A673 (cell line): ENCODE data around the gene TRAPPC12. TPM values are rescaled to one million over a fixed set of nuclear protein-coding genes. Genes with fewer than 3 reads are reported as not detected.

Experiments
- BruUV-seq: library from RNA; stranded (reverse); fragments of 400-500 nt; replicated peaks from 2 replicates; lab custom pipeline; 2021; lab: Mats Ljungman, UMichigan
- CTCF ChIA-PET: fragments of 300-600 bp; sonication (Branson Sonifier 250); formaldehyde crosslinking; loops from one replicate; lab custom pipeline; 2022; ENCODE audit warnings: antibody characterized with exemption; lab: Charles Lee
- POLR2A ChIA-PET: fragments of 300-600 bp; sonication (Branson Sonifier 250); formaldehyde crosslinking; loops from one replicate; lab custom pipeline; 2022; ENCODE audit warnings: antibody characterized with exemption; ENCODE audit not compliant: low non-redundant PET; lab: Charles Lee
- DNase-seq: peaks from one replicate; pipeline ENCODE4 v3.0.0-alpha.2; 2015; ENCODE audit warnings: low spot score
- H3K27ac ChIP-seq: fragments of 200-600 bp; sonication (generic); 2 replicates; pipeline ENCODE4 v1.5.1; 2016; ENCODE audit warnings: mixed run types, low read depth, mild to moderate bottlenecking, mixed read lengths, antibody characterized with exemption, low read length; ENCODE audit not compliant: poor library complexity, severe bottlenecking
- H3K27me3 ChIP-seq: fragments of 200-600 bp; sonication (generic); replicated peaks from 2 replicates; pipeline ENCODE4 v1.6.1; 2017; ENCODE audit warnings: mixed run types, low read depth, mild to moderate bottlenecking, mixed read lengths, antibody characterized with exemption, low read length; ENCODE audit not compliant: insufficient read depth, poor library complexity
- H3K36me3 ChIP-seq: fragments of 200-600 bp; sonication (generic); 2 replicates; pipeline ENCODE4 v1.6.1; 2016; ENCODE audit warnings: mixed run types, mild to moderate bottlenecking, mixed read lengths, antibody characterized with exemption, low read length; ENCODE audit not compliant: insufficient read depth, poor library complexity, severe bottlenecking
- H3K4me1 ChIP-seq: fragments of 200-600 bp; sonication (generic); 2 replicates; pipeline ENCODE4 v1.6.1; 2017; ENCODE audit warnings: mixed run types, mild to moderate bottlenecking, mixed read lengths, antibody characterized with exemption, low read length; ENCODE audit not compliant: insufficient read depth, poor library complexity, severe bottlenecking
- H3K4me3 ChIP-seq: fragments of 200-600 bp; sonication (generic); 2 replicates; pipeline ENCODE4 v1.5.1; 2016; ENCODE audit warnings: low read depth, mixed run types, mild to moderate bottlenecking, mixed read lengths, low read length; ENCODE audit not compliant: poor library complexity, severe bottlenecking
- H3K9me3 ChIP-seq: fragments of 200-600 bp; sonication (generic); 2 replicates; pipeline ENCODE4 v1.6.1; 2016; ENCODE audit warnings: mixed run types, low read depth, mild to moderate bottlenecking, mixed read lengths, antibody characterized with exemption, low read length; ENCODE audit not compliant: poor library complexity, severe bottlenecking
- EZH2 ChIP-seq: fragments of 200-600 bp; sonication (generic); IDR thresholded peaks from 2 replicates; pipeline ENCODE4 v1.6.1; 2017; ENCODE audit warnings: borderline replicate concordance, low read depth, mild to moderate bottlenecking, mixed read lengths, antibody characterized with exemption, low read length; ENCODE audit not compliant: poor library complexity, severe bottlenecking
- intact Hi-C: fragments of 100-400 bp; cut with micrococcal nuclease; formaldehyde crosslinking; loops from one replicate; pipeline ENCODE4 v1.10.0; 2022; ENCODE audit not compliant: unreplicated experiment
- total RNA-seq: library from RNA; stranded (reverse); gene quantifications from 2 replicates; pipeline ENCODE4 v1.2.3, GENCODE V29; 2021
- TF ChIP-seq, protein P1 (sequence below): fragments of 300-800, 200-600 bp; sonication (generic); conservative IDR thresholded peaks from 2 replicates; pipeline ENCODE4 v1.5.1; 2017; ENCODE audit warnings: low read depth, mild to moderate bottlenecking, antibody characterized with exemption, low read length, moderate library complexity, mixed read lengths

The TRAPPC12 gene
- total RNA-seq, 1 experiment from 2014 or later = 94.4 TPM

- no peak overlapping the region for H3K27ac ChIP-seq
- H3K27me3 ChIP-seq = no peaks in the 10 kb centered on the region
- H3K36me3 ChIP-seq = peaks cover 34% of the 10 kb centered on the region
- no peaks in the 10 kb centered on the region for H3K9me3 ChIP-seq
- no peak for DNase-seq
- TF ChIP-seq, protein P1, sequence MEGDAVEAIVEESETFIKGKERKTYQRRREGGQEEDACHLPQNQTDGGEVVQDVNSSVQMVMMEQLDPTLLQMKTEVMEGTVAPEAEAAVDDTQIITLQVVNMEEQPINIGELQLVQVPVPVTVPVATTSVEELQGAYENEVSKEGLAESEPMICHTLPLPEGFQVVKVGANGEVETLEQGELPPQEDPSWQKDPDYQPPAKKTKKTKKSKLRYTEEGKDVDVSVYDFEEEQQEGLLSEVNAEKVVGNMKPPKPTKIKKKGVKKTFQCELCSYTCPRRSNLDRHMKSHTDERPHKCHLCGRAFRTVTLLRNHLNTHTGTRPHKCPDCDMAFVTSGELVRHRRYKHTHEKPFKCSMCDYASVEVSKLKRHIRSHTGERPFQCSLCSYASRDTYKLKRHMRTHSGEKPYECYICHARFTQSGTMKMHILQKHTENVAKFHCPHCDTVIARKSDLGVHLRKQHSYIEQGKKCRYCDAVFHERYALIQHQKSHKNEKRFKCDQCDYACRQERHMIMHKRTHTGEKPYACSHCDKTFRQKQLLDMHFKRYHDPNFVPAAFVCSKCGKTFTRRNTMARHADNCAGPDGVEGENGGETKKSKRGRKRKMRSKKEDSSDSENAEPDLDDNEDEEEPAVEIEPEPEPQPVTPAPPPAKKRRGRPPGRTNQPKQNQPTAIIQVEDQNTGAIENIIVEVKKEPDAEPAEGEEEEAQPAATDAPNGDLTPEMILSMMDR = no peak
- CTCF ChIA-PET = no interaction called here
- no TSS peak for BruUV-seq
- H3K4me3 ChIP-seq = no peak overlapping the region
- peaks cover 4% of the 10 kb centered on the region for H3K4me1 ChIP-seq
- POLR2A ChIA-PET = no interaction called here
- intact Hi-C loops = no loop called here
These were observed 7.0 kb downstream of the TRAPPC12 start for GRCh38 chr2:3386448-3386958.

DNA sequence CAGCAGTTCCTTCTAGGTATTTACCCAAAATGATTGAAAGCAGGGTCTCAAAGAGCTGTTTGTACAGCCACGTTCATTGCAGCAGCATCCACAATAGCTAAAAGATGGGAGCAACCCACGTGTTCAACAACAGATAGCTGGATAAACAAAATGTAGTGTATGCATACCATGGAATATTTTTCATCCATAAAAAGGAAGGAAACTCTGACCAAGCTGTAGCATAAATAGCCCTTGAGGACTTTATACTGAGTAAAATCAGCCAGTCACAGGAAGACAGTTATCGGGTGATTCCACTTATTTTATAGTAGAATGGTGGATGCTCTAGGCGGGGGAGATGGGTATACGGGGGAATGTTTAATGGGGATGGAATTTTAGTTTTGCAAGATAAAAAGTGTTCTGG lies 7.5 kb downstream of the TRAPPC12 start:
- ChIA-PET POLR2A (no interaction called here), CTCF (no interaction called here)
- no peak for DNase-seq
- BruUV-seq = no TSS peak
- H3K9me3 ChIP-seq = no peaks in the 10 kb centered on the region
- no peaks in the 10 kb centered on the region for H3K27me3 ChIP-seq
- no peak overlapping the region for H3K4me3 ChIP-seq
- H3K36me3 ChIP-seq = peaks cover 34% of the 10 kb centered on the region
- no peak overlapping the region for H3K27ac ChIP-seq
- TF ChIP-seq, protein P1 = no peak
- no peak for TF ChIP-seq EZH2
- intact Hi-C loops = no loop called here
- H3K4me1 ChIP-seq = peaks cover 4% of the 10 kb centered on the region

GRCh38 chr2:3387644-3388411 lies 8.3 kb downstream of the TRAPPC12 start:
- no peak for TF ChIP-seq EZH2
- TF ChIP-seq, protein P1 = no peak
- no peaks in the 10 kb centered on the region for H3K9me3 ChIP-seq
- CTCF ChIA-PET = no interaction called here
- BruUV-seq = no TSS peak
- no peak for DNase-seq
- H3K27ac ChIP-seq = no peak overlapping the region
- peaks cover 4% of the 10 kb centered on the region for H3K4me1 ChIP-seq
- no peak overlapping the region for H3K4me3 ChIP-seq
- POLR2A ChIA-PET = no interaction called here
- H3K36me3 ChIP-seq = peaks cover 34% of the 10 kb centered on the region
- H3K27me3 ChIP-seq = no peaks in the 10 kb centered on the region
- intact Hi-C loops = no loop called here
